CD4-positive, alpha-beta memory T cell (primary cell): ENCODE results near the gene MARK1. TPM values are rescaled to one million over a fixed set of nuclear protein-coding genes. Genes with fewer than 3 reads are reported as not detected.

Source experiments
- CTCF ChIA-PET: fragments of 350-600 bp; sonication (Branson Sonifier 250); formaldehyde crosslinking; loops from one replicate; lab custom pipeline; 2021; ENCODE audit warnings: inconsistent platforms; ENCODE audit not compliant: partially characterized antibody; lab: Charles Lee
- POLR2A ChIA-PET: fragments of 350-600 bp; sonication (Branson Sonifier 250); formaldehyde crosslinking; loops from one replicate; lab custom pipeline; 2021; ENCODE audit not compliant: partially characterized antibody; lab: Charles Lee
- DNase-seq, 5 donors: peaks; one replicate each; pipeline versions ENCODE4 v3.0.0 to v3.0.0-alpha.2; 2020 to 2022; ENCODE audit warnings: mixed read lengths in 1 of 5
- H3K27ac ChIP-seq: one replicate; pipeline ENCODE4 v1.7.0; 2013; ENCODE audit warnings: low read depth, low read length
- H3K27me3 ChIP-seq: 2 replicates; pipeline ENCODE4 v1.7.0; 2013; ENCODE audit warnings: mild to moderate bottlenecking, low read length, moderate library complexity; ENCODE audit not compliant: insufficient read depth
- H3K36me3 ChIP-seq: 2 replicates; pipeline ENCODE4 v1.7.0; 2013; ENCODE audit warnings: mild to moderate bottlenecking, low read length, moderate library complexity; ENCODE audit not compliant: insufficient read depth
- H3K4me1 ChIP-seq: 2 replicates; pipeline ENCODE4 v1.7.0; 2013; ENCODE audit warnings: mild to moderate bottlenecking, low read length, moderate library complexity; ENCODE audit not compliant: insufficient read depth
- H3K4me3 ChIP-seq, 2 donors: one replicate each; pipeline ENCODE4 v1.7.0; 2013; ENCODE audit warnings: low read length in 2 of 2, mild to moderate bottlenecking in 1 of 2
- H3K9me3 ChIP-seq, 2 donors: one replicate each; pipeline ENCODE4 v1.7.0; 2013; ENCODE audit warnings: low read length in 2 of 2, control low read depth in 1 of 2; ENCODE audit not compliant: control insufficient read depth in 1 of 2
- H3K27ac Mint-ChIP-seq, 7 donors: one replicate each; pipeline ENCODE4 v1.8.0; 2020 to 2021; ENCODE audit warnings: mixed read lengths in 7 of 7, mild to moderate bottlenecking in 6 of 7, inconsistent platforms in 3 of 7, moderate library complexity in 3 of 7
- H3K27me3 Mint-ChIP-seq, 2 donors: one replicate each; pipeline ENCODE4 v1.8.0; 2020 to 2021; ENCODE audit warnings: mixed read lengths in 2 of 2
- H3K36me3 Mint-ChIP-seq, 2 donors: one replicate each; pipeline ENCODE4 v1.8.0; 2020 to 2021; ENCODE audit warnings: mixed read lengths in 2 of 2, inconsistent platforms in 1 of 2, mild to moderate bottlenecking in 1 of 2
- H3K4me1 Mint-ChIP-seq, 4 donors: one replicate each; pipeline ENCODE4 v1.8.0; 2020 to 2021; ENCODE audit warnings: mixed read lengths in 4 of 4, mild to moderate bottlenecking in 1 of 4
- H3K4me3 Mint-ChIP-seq, 8 donors: one replicate each; pipeline ENCODE4 v1.8.0; 2020 to 2021; ENCODE audit warnings: mixed read lengths in 8 of 8, mild to moderate bottlenecking in 7 of 8, moderate library complexity in 6 of 8, inconsistent platforms in 3 of 8
- H3K9me3 Mint-ChIP-seq, 8 donors: one replicate each; pipeline ENCODE4 v1.8.0; 2020 to 2021; ENCODE audit warnings: mixed read lengths in 8 of 8, mild to moderate bottlenecking in 5 of 8, inconsistent platforms in 3 of 8, moderate library complexity in 1 of 8
- intact Hi-C: fragments of 100-400 bp; cut with micrococcal nuclease; formaldehyde crosslinking; loops from one replicate; pipeline ENCODE4 v1.15.1; 2023
- polyA plus RNA-seq, 2 donors: library from polyadenylated mRNA; unstranded; fragments of 300-500 nt; fragmentation: Illumina TruSeq; gene quantifications; one replicate each; pipeline ENCODE4 v1.2.3, GENCODE V29; 2021
- total RNA-seq, 2 experiments: library from RNA; stranded (reverse); gene quantifications; one replicate each; pipeline ENCODE4 v1.2.3, GENCODE V29; 2021

Gene MARK1
- total and polyA plus RNA-seq, 4 experiments from 2014 or later, result 0.06 TPM; not detected in 3

- H3K9me3 ChIP-seq, result no peaks in the 10 kb centered on the region
- H3K27ac ChIP-seq, result no peak overlapping the region
- DNase-seq, result no peak
- H3K27ac Mint-ChIP-seq, result no peak overlapping the region
- H3K9me3 Mint-ChIP-seq, result no peaks in the 10 kb centered on the region
- intact Hi-C loops, result no loop called here
- ChIA-PET POLR2A (no interaction called here), CTCF (interaction anchor here (3.6 kb wide), 1 partner anchor 37 kb away, joined by 11 read pairs; no protein-coding TSS in a partner anchor)
- H3K4me3 Mint-ChIP-seq, result no peak overlapping the region
- H3K36me3 Mint-ChIP-seq, result peaks cover 0 to 3% of the 10 kb centered on the region in 2 donors
- no peaks in the 10 kb centered on the region for H3K36me3 ChIP-seq
- no peaks in the 10 kb centered on the region for H3K27me3 ChIP-seq
- peaks cover 0 to 1% (median under 1%) of the 10 kb centered on the region in 4 donors for H3K4me1 Mint-ChIP-seq
- H3K4me1 ChIP-seq, result peaks cover under 1% of the 10 kb centered on the region
- H3K4me3 ChIP-seq, result no peak overlapping the region
- H3K27me3 Mint-ChIP-seq, result peaks cover 0 to 3% of the 10 kb centered on the region in 2 donors
These were observed 168.4 kb downstream of the MARK1 start for GRCh38 chr1:220696226-220696862.

- H3K27me3 ChIP-seq, result no peaks in the 10 kb centered on the region
- H3K4me3 ChIP-seq, result no peak overlapping the region
- ChIA-PET POLR2A (no interaction called here), CTCF (interaction anchor here (3.6 kb wide), 1 partner anchor 37 kb away, joined by 11 read pairs; no protein-coding TSS in a partner anchor)
- no peak overlapping the region for H3K4me3 Mint-ChIP-seq
- H3K27ac ChIP-seq, result no peak overlapping the region
- no peak overlapping the region for H3K27ac Mint-ChIP-seq
- H3K9me3 Mint-ChIP-seq, result no peaks in the 10 kb centered on the region
- peaks cover 0 to 3% of the 10 kb centered on the region in 2 donors for H3K36me3 Mint-ChIP-seq
- H3K4me1 Mint-ChIP-seq, result peaks cover 0 to 1% (median 0%) of the 10 kb centered on the region in 4 donors
- H3K9me3 ChIP-seq, result no peaks in the 10 kb centered on the region
- intact Hi-C loops, result no loop called here
- no peaks in the 10 kb centered on the region for H3K36me3 ChIP-seq
- no peaks in the 10 kb centered on the region for H3K4me1 ChIP-seq
- H3K27me3 Mint-ChIP-seq, result peaks cover 0 to 3% of the 10 kb centered on the region in 2 donors
- no peak for DNase-seq
These were observed 168.9 kb downstream of the MARK1 start for GRCh38 chr1:220696863-220697231.

- intact Hi-C loops, result no loop called here
- H3K36me3 Mint-ChIP-seq, result peaks cover 0 to 3% of the 10 kb centered on the region in 2 donors
- H3K27me3 Mint-ChIP-seq, result peaks cover 2 to 7% of the 10 kb centered on the region in 2 donors
- ChIA-PET CTCF (interaction anchor here (3.6 kb wide), 1 partner anchor 36 kb away, joined by 11 read pairs; no protein-coding TSS in a partner anchor), POLR2A (no interaction called here)
- H3K9me3 ChIP-seq, result no peaks in the 10 kb centered on the region
- no peaks in the 10 kb centered on the region for H3K27me3 ChIP-seq
- H3K9me3 Mint-ChIP-seq, result no peaks in the 10 kb centered on the region
- H3K4me3 Mint-ChIP-seq, result no peak overlapping the region
- H3K27ac ChIP-seq, result no peak overlapping the region
- no peaks in the 10 kb centered on the region for H3K36me3 ChIP-seq
- H3K4me3 ChIP-seq, result no peak overlapping the region
- DNase-seq, result no peak
- peak overlapping the region in 1 of 7 donors; percentile 67 for H3K27ac Mint-ChIP-seq
- peaks cover 0 to 1% (median 0%) of the 10 kb centered on the region in 4 donors for H3K4me1 Mint-ChIP-seq
- no peaks in the 10 kb centered on the region for H3K4me1 ChIP-seq
These were observed 169.4 kb downstream of the MARK1 start for GRCh38 chr1:220697326-220697725.

GRCh38 chr1:220698607-220699016, 170.7 kb downstream of the MARK1 start:
- intact Hi-C loops, result no loop called here
- H3K4me3 ChIP-seq, result no peak overlapping the region

GRCh38 chr1:220699044-220699443, 171.1 kb downstream of the MARK1 start:
- intact Hi-C loops, result no loop called here
- no peak overlapping the region for H3K27ac ChIP-seq
- DNase-seq, result no peak
- no peak overlapping the region for H3K27ac Mint-ChIP-seq
- no peaks in the 10 kb centered on the region for H3K27me3 ChIP-seq
- H3K4me3 ChIP-seq, result no peak overlapping the region
- H3K4me1 Mint-ChIP-seq, result no peaks in the 10 kb centered on the region
- H3K9me3 Mint-ChIP-seq, result peaks cover 0 to 2% (median 0%) of the 10 kb centered on the region in 8 donors
- CTCF ChIA-PET, result interaction anchor here (1.0 to 3.6 kb wide), 2 partner anchors 19 to 34 kb away, joined by 3 to 11 read pairs; no protein-coding TSS in a partner anchor
- peaks cover 2 to 17% of the 10 kb centered on the region in 2 donors for H3K27me3 Mint-ChIP-seq
- POLR2A ChIA-PET, result no interaction called here
- no peaks in the 10 kb centered on the region for H3K4me1 ChIP-seq
- no peaks in the 10 kb centered on the region for H3K9me3 ChIP-seq
- no peaks in the 10 kb centered on the region for H3K36me3 ChIP-seq
- H3K36me3 Mint-ChIP-seq, result peaks cover 0 to 3% of the 10 kb centered on the region in 2 donors
- no peak overlapping the region for H3K4me3 Mint-ChIP-seq

More at GRCh38 chr1:220698607-220699016, 170.7 kb downstream of the MARK1 start:
- Mint-ChIP-seq H3K27ac (no peak overlapping the region), H3K4me3 (no peak overlapping the region), H3K4me1 (no peaks in the 10 kb centered on the region), H3K27me3 (peaks cover 2 to 15% of the 10 kb centered on the region in 2 donors), H3K9me3 (peaks cover 0 to under 1% (median 0%) of the 10 kb centered on the region in 8 donors), H3K36me3 (peaks cover 0 to 3% of the 10 kb centered on the region in 2 donors)
- Histone ChIP-seq H3K27ac (no peak overlapping the region), H3K9me3 (no peaks in the 10 kb centered on the region), H3K27me3 (no peaks in the 10 kb centered on the region), H3K4me1 (no peaks in the 10 kb centered on the region), H3K36me3 (no peaks in the 10 kb centered on the region)
- DNase-seq, result no peak
- CTCF ChIA-PET, result interaction anchor here (3.6 kb wide), 1 partner anchor 35 kb away, joined by 11 read pairs; no protein-coding TSS in a partner anchor
- POLR2A ChIA-PET, result no interaction called here

GRCh38 chr1:220700556-220701179, 172.7 kb downstream of the MARK1 start:
- no peak for DNase-seq
- Histone ChIP-seq H3K27ac (no peak overlapping the region), H3K27me3 (no peaks in the 10 kb centered on the region), H3K4me3 (no peak overlapping the region), H3K4me1 (no peaks in the 10 kb centered on the region), H3K9me3 (no peaks in the 10 kb centered on the region), H3K36me3 (no peaks in the 10 kb centered on the region)
- H3K27me3 Mint-ChIP-seq, result peaks cover 6 to 17% of the 10 kb centered on the region in 2 donors
- no peak overlapping the region for H3K27ac Mint-ChIP-seq
- H3K4me3 Mint-ChIP-seq, result no peak overlapping the region
- H3K4me1 Mint-ChIP-seq, result no peaks in the 10 kb centered on the region
- peaks cover 0 to 3% of the 10 kb centered on the region in 2 donors for H3K36me3 Mint-ChIP-seq
- CTCF ChIA-PET, result no interaction called here
- POLR2A ChIA-PET, result no interaction called here
- intact Hi-C loops, result no loop called here
- H3K9me3 Mint-ChIP-seq, result peaks cover 0 to 2% (median 0%) of the 10 kb centered on the region in 8 donors

- DNase-seq, result no peak
- CTCF ChIA-PET, result no interaction called here
- Histone ChIP-seq H3K27ac (no peak overlapping the region), H3K27me3 (no peaks in the 10 kb centered on the region), H3K36me3 (no peaks in the 10 kb centered on the region), H3K4me3 (no peak overlapping the region), H3K9me3 (no peaks in the 10 kb centered on the region), H3K4me1 (no peaks in the 10 kb centered on the region)
- H3K4me3 Mint-ChIP-seq, result no peak overlapping the region
- H3K4me1 Mint-ChIP-seq, result no peaks in the 10 kb centered on the region
- intact Hi-C loops, result no loop called here
- H3K27me3 Mint-ChIP-seq, result peaks cover 6 to 17% of the 10 kb centered on the region in 2 donors
- H3K9me3 Mint-ChIP-seq, result peaks cover 0 to 2% (median 0%) of the 10 kb centered on the region in 8 donors
- H3K36me3 Mint-ChIP-seq, result peaks cover 0 to 3% of the 10 kb centered on the region in 2 donors
- H3K27ac Mint-ChIP-seq, result no peak overlapping the region
- POLR2A ChIA-PET, result no interaction called here
These were observed 174.0 kb downstream of the MARK1 start for GRCh38 chr1:220701974-220702373.
